Mesodermal cell (in vitro differentiated cells): ENCODE results near the gene ALLC.

Source experiments
- H3K27ac ChIP-seq: 2 replicates; pipeline ENCODE4 v1.7.0; 2013; ENCODE audit warnings: mild to moderate bottlenecking, low read depth, low read length, moderate library complexity; ENCODE audit not compliant: severe bottlenecking
- H3K36me3 ChIP-seq: 2 replicates; pipeline ENCODE4 v1.7.1; 2013; ENCODE audit warnings: mild to moderate bottlenecking, low read length, moderate library complexity; ENCODE audit not compliant: control insufficient read depth, insufficient read depth
- H3K4me1 ChIP-seq: one replicate; pipeline ENCODE4 v1.7.1; 2013; ENCODE audit warnings: mild to moderate bottlenecking, low read length; ENCODE audit not compliant: insufficient read depth, control insufficient read depth, poor library complexity, severe bottlenecking
- H3K4me3 ChIP-seq: 2 replicates; pipeline ENCODE4 v1.7.0; 2013; ENCODE audit warnings: low read length, control low read depth, mild to moderate bottlenecking; ENCODE audit not compliant: insufficient read depth, poor library complexity, severe bottlenecking; ENCODE audit errors: extremely low read depth
- H3K9me3 ChIP-seq: 2 replicates; pipeline ENCODE4 v1.7.1; 2013; ENCODE audit warnings: mild to moderate bottlenecking, low read length, moderate library complexity; ENCODE audit not compliant: control insufficient read depth
- WGBS, 2 experiments: methylation state at CpG; one replicate each; pipeline ENCODE4 v1.1.5; 2013; ENCODE audit warnings: missing lambda C conversion rate in 2 of 2; ENCODE audit not compliant: insufficient coverage in 2 of 2; 5-methylcytosine and 5-hydroxymethylcytosine counted together

The ALLC gene

DNA sequence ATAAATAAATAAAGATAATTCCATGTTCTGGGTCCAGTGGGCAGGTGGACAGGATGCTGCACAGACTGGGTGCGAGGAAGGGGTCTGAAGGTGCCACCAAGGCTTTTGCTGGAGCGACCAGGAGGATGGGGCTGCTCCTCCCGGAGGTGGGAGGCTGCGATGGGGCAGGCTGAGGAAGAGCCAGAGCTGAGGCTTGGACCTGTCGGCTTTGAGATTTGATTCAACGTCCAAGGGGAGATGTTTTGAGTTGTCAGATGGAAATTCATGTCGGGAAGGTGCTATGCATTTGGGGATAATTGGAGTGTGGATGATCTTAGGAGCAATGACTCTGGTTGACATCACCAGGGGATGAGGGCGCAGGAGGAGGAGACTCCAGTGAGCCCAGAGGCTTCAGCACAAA, 11.7 kb downstream of the ALLC start:
- no peak overlapping the region for H3K4me3 ChIP-seq
- no peak overlapping the region for H3K27ac ChIP-seq
- H3K36me3 ChIP-seq, result no peaks in the 10 kb centered on the region
- H3K4me1 ChIP-seq, result no peaks in the 10 kb centered on the region
- no peaks in the 10 kb centered on the region for H3K9me3 ChIP-seq
- 79 to 92% methylated on average over 4 to 8 of the region's 8 CpGs for WGBS, 2 experiments

GRCh38 chr2:3670376-3670775, 12.4 kb downstream of the ALLC start:
- Histone ChIP-seq H3K4me3 (no peak overlapping the region), H3K9me3 (no peaks in the 10 kb centered on the region), H3K36me3 (no peaks in the 10 kb centered on the region), H3K27ac (no peak overlapping the region), H3K4me1 (no peaks in the 10 kb centered on the region)
- 94 to 100% methylated on average over 5 to 7 of the region's 15 CpGs for WGBS, 2 experiments

GRCh38 chr2:3670941-3671340, 12.9 kb downstream of the ALLC start:
- H3K27ac ChIP-seq, result no peak overlapping the region
- WGBS, 2 experiments, result 83% methylated on average over 10 to 11 of the region's 11 CpGs
- no peaks in the 10 kb centered on the region for H3K9me3 ChIP-seq
- no peaks in the 10 kb centered on the region for H3K36me3 ChIP-seq
- no peaks in the 10 kb centered on the region for H3K4me1 ChIP-seq
- no peak overlapping the region for H3K4me3 ChIP-seq

GRCh38 chr2:3672861-3673678, 15.1 kb downstream of the ALLC start:
- 86 to 95% methylated on average over 8 to 9 of the region's 9 CpGs for WGBS, 2 experiments
- Histone ChIP-seq H3K4me3 (no peak overlapping the region), H3K36me3 (no peaks in the 10 kb centered on the region), H3K4me1 (no peaks in the 10 kb centered on the region), H3K9me3 (no peaks in the 10 kb centered on the region), H3K27ac (no peak overlapping the region)

- 90 to 94% methylated on average over 9 of the region's 9 CpGs for WGBS, 2 experiments
- Histone ChIP-seq H3K4me1 (no peaks in the 10 kb centered on the region), H3K36me3 (no peaks in the 10 kb centered on the region), H3K9me3 (no peaks in the 10 kb centered on the region), H3K27ac (no peak overlapping the region), H3K4me3 (no peak overlapping the region)
Measured at GRCh38 chr2:3674066-3674845, 16.3 kb downstream of the ALLC start.

DNA sequence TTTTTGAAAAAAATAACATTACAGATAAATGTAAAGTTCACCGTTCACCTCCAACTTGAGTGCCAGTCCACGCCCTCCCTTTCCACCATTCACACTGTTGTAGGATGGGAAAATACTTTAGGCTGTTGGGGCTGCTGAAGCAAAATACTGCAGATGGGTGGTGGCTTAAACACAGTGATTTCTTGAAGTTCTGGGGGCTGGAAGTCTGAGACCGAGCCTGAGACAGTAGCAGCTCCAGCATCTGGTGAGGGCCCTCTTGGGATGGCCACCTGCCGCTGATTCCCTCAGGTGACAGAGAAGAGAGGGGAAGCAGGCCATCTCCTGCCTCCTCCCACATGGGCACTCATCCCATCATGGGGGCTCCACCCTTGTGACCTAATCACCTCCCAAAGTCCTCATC, 17.7 kb downstream of the ALLC start:
- no peaks in the 10 kb centered on the region for H3K36me3 ChIP-seq
- H3K4me1 ChIP-seq, result no peaks in the 10 kb centered on the region
- 100% methylated on average over 1 of the region's 4 CpGs; no CpG with 5 or more reads in 1 of the 2 experiments for WGBS, 2 experiments
- H3K4me3 ChIP-seq, result no peak overlapping the region
- H3K27ac ChIP-seq, result no peak overlapping the region
- no peaks in the 10 kb centered on the region for H3K9me3 ChIP-seq

DNA sequence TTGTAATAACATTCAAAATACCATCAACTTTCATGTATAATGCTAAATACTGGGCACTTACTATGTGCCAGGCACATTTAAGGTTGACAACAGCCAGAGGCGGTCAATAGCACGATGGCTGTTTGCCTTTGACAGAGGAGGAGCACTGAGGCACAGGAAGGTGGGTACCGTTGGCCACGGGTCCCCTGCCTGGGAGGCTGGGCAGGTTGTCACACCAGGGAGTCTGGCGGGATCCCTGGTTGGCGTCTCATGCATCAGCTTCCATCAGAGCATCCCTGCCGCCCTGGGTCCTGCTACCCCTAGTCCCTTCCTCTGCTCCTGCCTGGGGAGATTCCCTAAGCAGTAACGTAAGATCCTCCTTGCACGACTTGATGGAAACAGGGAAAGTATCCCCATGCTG, 19.4 kb downstream of the ALLC start:
- Histone ChIP-seq H3K36me3 (no peaks in the 10 kb centered on the region), H3K9me3 (no peaks in the 10 kb centered on the region), H3K4me1 (no peaks in the 10 kb centered on the region), H3K4me3 (no peak overlapping the region), H3K27ac (no peak overlapping the region)
- WGBS, 2 experiments, result 78 to 89% methylated on average over 9 of the region's 9 CpGs

DNA sequence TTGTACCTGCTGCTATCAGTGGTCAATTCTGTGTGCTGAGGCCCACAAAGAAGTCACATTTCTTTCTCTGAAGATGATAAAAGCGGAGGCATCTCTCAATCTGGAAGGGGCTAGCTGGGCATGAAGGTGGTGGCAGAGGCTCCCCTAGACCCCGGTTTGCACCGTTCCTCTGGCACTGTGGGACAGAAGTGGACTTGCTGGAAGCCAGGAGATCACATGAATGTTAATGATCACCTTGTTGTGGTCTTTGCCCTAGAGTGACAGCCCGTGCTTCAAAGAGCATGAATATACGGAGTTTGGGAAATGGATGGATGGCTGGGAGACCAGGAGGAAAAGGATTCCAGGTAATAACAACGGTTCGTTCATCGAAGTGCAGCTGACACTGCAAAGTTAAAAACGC, 20.2 kb downstream of the ALLC start:
- Histone ChIP-seq H3K27ac (no peak overlapping the region), H3K36me3 (no peaks in the 10 kb centered on the region)
- 87 to 88% methylated on average over 9 of the region's 9 CpGs for WGBS, 2 experiments

GRCh38 chr2:3679180-3679579, 21.2 kb downstream of the ALLC start:
- H3K27ac ChIP-seq, result no peak overlapping the region
- no peaks in the 10 kb centered on the region for H3K36me3 ChIP-seq
- H3K4me3 ChIP-seq, result no peak overlapping the region
- no peaks in the 10 kb centered on the region for H3K9me3 ChIP-seq
- no peaks in the 10 kb centered on the region for H3K4me1 ChIP-seq
- 67 to 100% methylated on average over 1 of the region's 2 CpGs for WGBS, 2 experiments

More for the DNA sequence above, 20.2 kb downstream of the ALLC start:
- Histone ChIP-seq H3K4me1 (no peaks in the 10 kb centered on the region), H3K4me3 (no peak overlapping the region), H3K9me3 (no peaks in the 10 kb centered on the region)

DNA sequence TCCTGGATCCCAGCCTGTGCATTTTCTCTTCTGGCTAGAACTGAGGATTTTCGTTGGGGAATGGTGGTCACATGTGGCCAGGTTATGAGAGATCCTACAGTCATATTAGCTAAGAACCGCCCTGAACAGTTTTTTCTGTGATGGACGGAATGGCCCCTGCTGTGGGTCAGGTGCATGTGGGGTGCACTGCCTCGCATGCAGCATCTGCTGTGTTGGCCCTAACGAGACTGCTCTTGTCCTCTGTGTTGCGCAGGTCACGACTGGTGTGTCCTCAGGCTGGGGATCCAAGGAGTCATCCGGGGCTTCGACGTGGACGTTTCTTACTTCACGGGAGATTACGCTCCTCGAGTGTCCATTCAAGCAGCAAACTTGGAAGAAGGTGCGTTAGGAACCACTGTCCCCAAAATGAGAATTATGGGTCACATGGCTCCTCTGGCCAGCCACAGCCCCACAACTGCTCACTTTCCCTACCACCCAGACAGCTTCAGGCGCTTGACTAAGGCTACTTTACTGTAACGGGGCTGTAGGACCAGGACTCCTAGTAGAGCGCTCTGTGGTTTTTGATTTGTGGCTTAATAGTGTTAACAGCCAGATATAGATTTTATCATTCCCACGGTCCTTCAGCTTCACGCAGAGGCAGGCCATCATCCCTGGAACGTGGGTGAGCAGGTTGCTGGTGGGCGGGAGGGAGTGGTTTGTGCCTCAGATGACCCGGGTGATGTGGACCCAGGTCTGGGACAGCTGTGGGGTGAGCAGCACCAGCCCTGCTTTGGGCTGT, 21.8 kb downstream of the ALLC start:
- H3K27ac ChIP-seq, result no peak overlapping the region
- no peaks in the 10 kb centered on the region for H3K4me1 ChIP-seq
- 94 to 97% methylated on average over 16 of the region's 23 CpGs for WGBS, 2 experiments
- no peaks in the 10 kb centered on the region for H3K9me3 ChIP-seq
- H3K4me3 ChIP-seq, result no peak overlapping the region
- H3K36me3 ChIP-seq, result no peaks in the 10 kb centered on the region
